WTC11 (cell line): ENCODE measurements around the gene GALNT18. TPM values are rescaled to one million over a fixed set of nuclear protein-coding genes. Genes with fewer than 3 reads are reported as not detected.

Source experiments
- ATAC-seq: fragments of 200-7000 bp; cut with Tn5 transposase; 2 replicates; pipeline ENCODE4 v1.10.0; 2021; ENCODE audit warnings: mild to moderate bottlenecking, moderate library complexity
- CTCF ChIA-PET: fragments of 300-600 bp; sonication (Branson Sonifier 250); formaldehyde crosslinking; loops from one replicate; lab custom pipeline; 2021; ENCODE audit warnings: antibody characterized with exemption; lab: Charles Lee
- POLR2A ChIA-PET: fragments of 350-600 bp; sonication (Branson Sonifier 250); formaldehyde crosslinking; loops from one replicate; lab custom pipeline; 2021; ENCODE audit warnings: antibody characterized with exemption; lab: Charles Lee
- DNase-seq: peaks from one replicate; pipeline ENCODE4 v3.0.0; 2021; ENCODE audit warnings: low spot score
- H3K27ac Mint-ChIP-seq: 2 replicates; pipeline ENCODE4 v1.8.0; 2021; ENCODE audit warnings: mixed read lengths
- H3K27me3 Mint-ChIP-seq: 2 replicates; pipeline ENCODE4 v1.8.0; 2021; ENCODE audit warnings: low read depth, mild to moderate bottlenecking, moderate library complexity, mixed read lengths
- H3K36me3 Mint-ChIP-seq: 2 replicates; pipeline ENCODE4 v1.8.0; 2021; ENCODE audit warnings: mixed read lengths
- H3K4me1 Mint-ChIP-seq: 2 replicates; pipeline ENCODE4 v1.8.0; 2022; ENCODE audit warnings: mixed read lengths
- H3K4me3 Mint-ChIP-seq: 2 replicates; pipeline ENCODE4 v1.8.0; 2021; ENCODE audit warnings: mild to moderate bottlenecking, moderate library complexity, mixed read lengths
- H3K9me3 Mint-ChIP-seq: 2 replicates; pipeline ENCODE4 v1.8.0; 2021; ENCODE audit warnings: mixed read lengths
- ATF1 ChIP-seq: sonication (generic); formaldehyde crosslinking; IDR thresholded peaks from 2 replicates; pipeline ENCODE4 v1.8.1; 2023; ENCODE audit warnings: mild to moderate bottlenecking, moderate library complexity, missing genetic modification reagents
- ELF4 ChIP-seq: sonication (generic); formaldehyde crosslinking; IDR thresholded peaks from 2 replicates; pipeline ENCODE4 v1.8.1; 2022; ENCODE audit warnings: low read depth, mild to moderate bottlenecking, moderate library complexity, missing genetic modification reagents
- GRHL2 ChIP-seq: fragments of 250-450 bp; sonication (Bioruptor Pico); IDR thresholded peaks from 2 replicates; pipeline ENCODE4 v1.8.0; 2022; ENCODE audit warnings: mild to moderate bottlenecking, moderate library complexity; ENCODE audit not compliant: insufficient replicate concordance, severe bottlenecking
- HMGXB4 ChIP-seq: sonication (generic); formaldehyde crosslinking; IDR thresholded peaks from 2 replicates; pipeline ENCODE4 v1.8.1; 2023; ENCODE audit warnings: mild to moderate bottlenecking, moderate library complexity, missing genetic modification reagents
- IRF2 ChIP-seq: sonication (generic); formaldehyde crosslinking; IDR thresholded peaks from 2 replicates; pipeline ENCODE4 v1.8.0; 2022; ENCODE audit warnings: low read depth, missing genetic modification reagents, borderline replicate concordance
- KAT7 ChIP-seq: sonication (generic); formaldehyde crosslinking; IDR thresholded peaks from 2 replicates; pipeline ENCODE4 v1.8.1; 2023; ENCODE audit warnings: missing genetic modification reagents, mild to moderate bottlenecking, borderline replicate concordance
- MLX ChIP-seq: sonication (generic); formaldehyde crosslinking; IDR thresholded peaks from 2 replicates; pipeline ENCODE4 v1.8.1; 2023; ENCODE audit warnings: mild to moderate bottlenecking, missing genetic modification reagents, moderate library complexity
- MXD4 ChIP-seq: fragments of 250-450 bp; sonication (Bioruptor Pico); IDR thresholded peaks from 2 replicates; pipeline ENCODE4 v1.8.0; 2021; ENCODE audit warnings: mild to moderate bottlenecking, moderate library complexity, borderline replicate concordance
- NFE2L1 ChIP-seq: sonication (generic); formaldehyde crosslinking; IDR thresholded peaks from 2 replicates; pipeline ENCODE4 v1.8.1; 2023; ENCODE audit warnings: missing genetic modification reagents
- NFYB ChIP-seq: sonication (generic); formaldehyde crosslinking; conservative IDR thresholded peaks from 2 replicates; pipeline ENCODE4 v1.8.0; 2022; ENCODE audit warnings: low read depth, missing genetic modification reagents
- NR1H2 ChIP-seq: sonication (generic); formaldehyde crosslinking; IDR thresholded peaks from 2 replicates; pipeline ENCODE4 v1.9.0; 2021; ENCODE audit warnings: mild to moderate bottlenecking, moderate library complexity, missing genetic modification reagents
- PRDM15 ChIP-seq: sonication (generic); formaldehyde crosslinking; IDR thresholded peaks from 2 replicates; pipeline ENCODE4 v1.8.0; 2022; ENCODE audit warnings: missing genetic modification reagents
- RELA ChIP-seq: sonication (generic); formaldehyde crosslinking; IDR thresholded peaks from 2 replicates; pipeline ENCODE4 v1.8.1; 2022; ENCODE audit warnings: missing genetic modification reagents, mild to moderate bottlenecking, borderline replicate concordance
- TCF7 ChIP-seq: sonication (generic); formaldehyde crosslinking; IDR thresholded peaks from 2 replicates; pipeline ENCODE4 v1.8.0; 2022; ENCODE audit warnings: mild to moderate bottlenecking, low read depth, missing genetic modification reagents, moderate library complexity
- TEAD1 ChIP-seq: sonication (generic); formaldehyde crosslinking; IDR thresholded peaks from 2 replicates; pipeline ENCODE4 v1.8.0; 2022; ENCODE audit warnings: mild to moderate bottlenecking, missing genetic modification reagents
- ZBTB43 ChIP-seq: sonication (generic); formaldehyde crosslinking; IDR thresholded peaks from 2 replicates; pipeline ENCODE4 v1.8.1; 2023; ENCODE audit warnings: mild to moderate bottlenecking, missing genetic modification reagents
- ZNF138 ChIP-seq: sonication (generic); formaldehyde crosslinking; conservative IDR thresholded peaks from 2 replicates; pipeline ENCODE4 v1.8.1; 2022; ENCODE audit warnings: mild to moderate bottlenecking, moderate library complexity, missing genetic modification reagents
- ZNF263 ChIP-seq: sonication (generic); formaldehyde crosslinking; IDR thresholded peaks from 2 replicates; pipeline ENCODE4 v1.8.1; 2022; ENCODE audit warnings: low read depth, mild to moderate bottlenecking, moderate library complexity, missing genetic modification reagents
- ZNF425 ChIP-seq: fragments of 250-450 bp; sonication (Bioruptor Pico); conservative IDR thresholded peaks from 2 replicates; pipeline ENCODE4 v1.9.0; 2021; ENCODE audit warnings: mild to moderate bottlenecking
- total RNA-seq: library from RNA; stranded (reverse); gene quantifications from 3 replicates; pipeline ENCODE4 v1.2.3, GENCODE V29; 2021
- TF ChIP-seq, protein P1 (sequence below): sonication (generic); formaldehyde crosslinking; IDR thresholded peaks from 2 replicates; pipeline ENCODE4 v1.8.0; 2022; ENCODE audit warnings: mild to moderate bottlenecking, missing genetic modification reagents
- TF ChIP-seq, protein P2 (sequence below): fragments of 200-600 bp; IDR thresholded peaks from 2 replicates; pipeline ENCODE4 v1.8.0; 2022; ENCODE audit warnings: antibody characterized with exemption
- TF ChIP-seq, protein P3 (sequence below): fragments of 250-450 bp; sonication (Bioruptor Pico); IDR thresholded peaks from 2 replicates; pipeline ENCODE4 v1.9.0; 2021; ENCODE audit warnings: moderate library complexity, mild to moderate bottlenecking, inconsistent platforms, borderline replicate concordance

The GALNT18 gene
- total RNA-seq, 1 experiment from 2014 or later = 5.0 TPM

DNA sequence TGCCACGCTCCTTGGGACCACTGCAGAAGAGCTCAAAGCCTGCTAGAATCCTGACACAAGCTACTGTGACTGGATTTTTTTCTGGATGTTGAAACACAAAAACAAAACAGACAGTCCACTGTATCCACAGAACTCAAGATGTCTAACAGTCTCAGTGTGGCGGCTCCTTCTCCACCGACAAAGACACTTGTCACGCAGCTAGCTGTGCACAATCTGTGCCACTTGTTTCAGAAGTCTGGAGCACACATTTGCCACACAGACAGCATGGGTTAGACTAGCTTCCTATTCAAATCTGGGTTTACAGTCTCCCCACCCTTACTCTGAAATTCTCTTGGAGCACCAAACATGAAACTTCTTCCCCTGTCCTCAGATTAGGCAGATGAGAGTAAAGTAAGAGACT, 99.2 kb downstream of the GALNT18 start (continued):
- TF ChIP-seq HMGXB4 (CRISPR knock-in tag) (no peak), ZBTB43 (CRISPR knock-in tag) (no peak), ZNF263 (CRISPR knock-in tag) (no peak), ELF4 (no peak)
- TF ChIP-seq, protein P1, sequence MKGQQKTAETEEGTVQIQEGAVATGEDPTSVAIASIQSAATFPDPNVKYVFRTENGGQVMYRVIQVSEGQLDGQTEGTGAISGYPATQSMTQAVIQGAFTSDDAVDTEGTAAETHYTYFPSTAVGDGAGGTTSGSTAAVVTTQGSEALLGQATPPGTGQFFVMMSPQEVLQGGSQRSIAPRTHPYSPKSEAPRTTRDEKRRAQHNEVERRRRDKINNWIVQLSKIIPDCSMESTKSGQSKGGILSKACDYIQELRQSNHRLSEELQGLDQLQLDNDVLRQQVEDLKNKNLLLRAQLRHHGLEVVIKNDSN = no peak

DNA sequence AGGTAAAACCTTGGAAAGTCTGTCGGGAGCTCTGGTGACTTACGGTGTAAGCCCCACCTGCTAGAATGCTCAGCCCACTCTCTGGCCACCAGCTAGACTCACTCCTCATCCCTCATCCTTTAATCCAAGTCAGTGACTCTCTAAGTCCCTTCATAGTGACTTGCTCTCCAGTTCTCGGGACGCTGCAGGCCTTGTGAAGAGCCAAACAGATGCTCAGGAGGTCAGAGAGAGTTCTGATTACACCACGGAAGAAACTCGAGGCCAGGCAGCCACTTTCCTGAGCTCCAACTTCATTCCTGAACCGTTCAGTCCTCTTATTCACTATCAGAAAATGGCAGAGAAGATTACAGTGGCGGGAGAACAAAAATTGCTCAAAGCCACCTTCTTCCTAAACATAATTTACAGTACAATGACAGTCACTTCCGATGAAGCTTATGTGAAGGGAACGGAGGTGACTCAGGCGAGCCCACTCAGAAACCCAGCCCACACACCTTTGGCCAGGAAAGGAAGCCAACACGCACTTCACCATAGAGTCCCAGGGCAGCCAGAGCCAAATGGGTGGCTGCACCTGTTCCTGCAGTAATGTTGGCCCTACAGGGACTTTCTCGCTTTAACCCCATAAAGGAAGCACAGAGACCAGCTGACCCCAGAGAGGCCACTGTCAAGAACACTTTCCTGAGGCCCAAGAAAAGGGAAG, 100.4 kb downstream of the GALNT18 start:
- Mint-ChIP-seq H3K27ac (0 out of 2 replicates have a peak overlapping the region, but pooled peaks have one; percentile 13), H3K9me3 (no peaks in the 10 kb centered on the region), H3K4me3 (no peak overlapping the region), H3K27me3 (no peaks in the 10 kb centered on the region), H3K36me3 (no peaks in the 10 kb centered on the region), H3K4me1 (peaks cover 3% of the 10 kb centered on the region)
- CTCF ChIA-PET = interaction anchor here (1.1 to 1.8 kb wide), 5 partner anchors 10 to 587 kb away, joined by 3 to 6 read pairs (median 3); no protein-coding TSS in a partner anchor
- POLR2A ChIA-PET = no interaction called here
- no peak for ATAC-seq
- no peak for DNase-seq
- no peak for TF ChIP-seq ELF4
- no peak for TF ChIP-seq PRDM15
- no peak for TF ChIP-seq ZNF138 (CRISPR knock-in tag)
- no peak for TF ChIP-seq MLX (CRISPR knock-in tag)
- TF ChIP-seq ATF1 (CRISPR knock-in tag) = no peak
- no peak for TF ChIP-seq TEAD1 (CRISPR knock-in tag)
- TF ChIP-seq, protein P2, sequence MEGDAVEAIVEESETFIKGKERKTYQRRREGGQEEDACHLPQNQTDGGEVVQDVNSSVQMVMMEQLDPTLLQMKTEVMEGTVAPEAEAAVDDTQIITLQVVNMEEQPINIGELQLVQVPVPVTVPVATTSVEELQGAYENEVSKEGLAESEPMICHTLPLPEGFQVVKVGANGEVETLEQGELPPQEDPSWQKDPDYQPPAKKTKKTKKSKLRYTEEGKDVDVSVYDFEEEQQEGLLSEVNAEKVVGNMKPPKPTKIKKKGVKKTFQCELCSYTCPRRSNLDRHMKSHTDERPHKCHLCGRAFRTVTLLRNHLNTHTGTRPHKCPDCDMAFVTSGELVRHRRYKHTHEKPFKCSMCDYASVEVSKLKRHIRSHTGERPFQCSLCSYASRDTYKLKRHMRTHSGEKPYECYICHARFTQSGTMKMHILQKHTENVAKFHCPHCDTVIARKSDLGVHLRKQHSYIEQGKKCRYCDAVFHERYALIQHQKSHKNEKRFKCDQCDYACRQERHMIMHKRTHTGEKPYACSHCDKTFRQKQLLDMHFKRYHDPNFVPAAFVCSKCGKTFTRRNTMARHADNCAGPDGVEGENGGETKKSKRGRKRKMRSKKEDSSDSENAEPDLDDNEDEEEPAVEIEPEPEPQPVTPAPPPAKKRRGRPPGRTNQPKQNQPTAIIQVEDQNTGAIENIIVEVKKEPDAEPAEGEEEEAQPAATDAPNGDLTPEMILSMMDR = no peak
- TF ChIP-seq TCF7 = no peak
- no peak for TF ChIP-seq NFE2L1 (CRISPR knock-in tag)
- TF ChIP-seq RELA = no peak
- TF ChIP-seq NR1H2 = no peak
- TF ChIP-seq KAT7 (CRISPR knock-in tag) = no peak
- TF ChIP-seq NFYB (CRISPR knock-in tag) = no peak
- TF ChIP-seq GRHL2 (CRISPR knock-in tag) = no peak
- TF ChIP-seq IRF2 (CRISPR knock-in tag) = no peak
- TF ChIP-seq MXD4 (CRISPR knock-in tag) = no peak
- TF ChIP-seq ZNF425 (CRISPR knock-in tag) = no peak
- TF ChIP-seq, protein P3, sequence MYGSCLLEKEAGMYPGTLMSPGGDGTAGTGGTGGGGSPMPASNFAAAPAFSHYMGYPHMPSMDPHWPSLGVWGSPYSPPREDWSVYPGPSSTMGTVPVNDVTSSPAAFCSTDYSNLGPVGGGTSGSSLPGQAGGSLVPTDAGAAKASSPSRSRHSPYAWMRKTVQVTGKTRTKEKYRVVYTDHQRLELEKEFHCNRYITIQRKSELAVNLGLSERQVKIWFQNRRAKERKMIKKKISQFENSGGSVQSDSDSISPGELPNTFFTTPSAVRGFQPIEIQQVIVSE (CRISPR knock-in tag) = no peak
